HCT116 (cell line): ENCODE results near the gene PDE4D. TPM values are rescaled to one million over a fixed set of nuclear protein-coding genes. Genes with fewer than 3 reads are reported as not detected.

Experiments
- ATAC-seq: fragments of 200-7000 bp; cut with Tn5 transposase; 2 replicates; pipeline ENCODE4 v1.9.1; 2020; ENCODE audit warnings: mild to moderate bottlenecking, moderate library complexity
- BruUV-seq: library from RNA; stranded (reverse); fragments of 400-500 nt; replicated peaks from 2 replicates; lab custom pipeline; 2021; lab: Mats Ljungman, UMichigan
- CTCF ChIA-PET: fragments of 300-600 bp; sonication (Branson Sonifier 250); formaldehyde crosslinking; loops from one replicate; lab custom pipeline; 2021; ENCODE audit warnings: antibody characterized with exemption; lab: Charles Lee
- POLR2A ChIA-PET: fragments of 300-600, 350-600 bp; sonication (Branson Sonifier 250); formaldehyde crosslinking; loops from one replicate; lab custom pipeline; 2021; ENCODE audit warnings: antibody characterized with exemption; lab: Charles Lee
- RAD21 ChIA-PET, 2 experiments: fragments of 300-600 bp; sonication (Branson Sonifier 250); formaldehyde crosslinking; loops; one replicate each; lab custom pipeline; 2023; ENCODE audit warnings: low total read pairs in 2 of 2; ENCODE audit not compliant: uncharacterized antibody in 2 of 2, unreplicated experiment in 2 of 2, low non-redundant PET in 1 of 2; lab: Charles Lee
- DNase-seq: peaks from one replicate; pipeline ENCODE4 v3.0.0-alpha.2; 2010; ENCODE audit warnings: low read depth, low spot score
- H2AFZ ChIP-seq: fragments of 200-600 bp; shearing (Covaris generic), sonication (generic); 2 replicates; pipeline ENCODE4 v1.6.1; 2017; ENCODE audit warnings: low read depth, mixed run types, mixed read lengths, antibody characterized with exemption, low read length; ENCODE audit not compliant: poor library complexity, severe bottlenecking
- H3K27ac ChIP-seq: 2 replicates; pipeline ENCODE4 v1.5.1; 2012; ENCODE audit warnings: low read depth, low read length
- H3K27me3 ChIP-seq: fragments of 200-600 bp; sonication (generic); 2 replicates; pipeline ENCODE4 v1.6.1; 2016; ENCODE audit warnings: mixed run types, low read length, mixed read lengths; ENCODE audit not compliant: insufficient read depth
- H3K36me3 ChIP-seq, 2 experiments: fragments of 200-500 bp in 1 of 2; fragments of 200-600 bp in 1 of 2; sonication (Bioruptor generic) in 1 of 2; sonication (generic) in 1 of 2; 2 replicates each; pipeline versions ENCODE4 v1.5.1 to v1.6.1; 2014 to 2016; ENCODE audit warnings: low read length in 2 of 2, inconsistent platforms in 1 of 2, mixed read lengths in 1 of 2, mixed run types in 1 of 2; ENCODE audit not compliant: insufficient read depth in 2 of 2, control insufficient read depth in 1 of 2
- H3K4me1 ChIP-seq, 2 experiments: fragments of 200-600 bp in 1 of 2; sonication (generic) in 1 of 2; 2 replicates each; pipeline versions ENCODE4 v1.5.1 to v1.6.1; 2012 to 2017; ENCODE audit warnings: low read length in 2 of 2, inconsistent platforms in 1 of 2, mild to moderate bottlenecking in 1 of 2, mixed read lengths in 1 of 2, mixed run types in 1 of 2, moderate library complexity in 1 of 2; ENCODE audit not compliant: insufficient read depth in 2 of 2, control insufficient read depth in 1 of 2
- H3K4me2 ChIP-seq: fragments of 200-600 bp; sonication (generic); 2 replicates; pipeline ENCODE4 v1.6.1; 2017; ENCODE audit warnings: mixed run types, low read length, mixed read lengths
- H3K4me3 ChIP-seq, 2 experiments: fragments of 200-600 bp in 1 of 2; sonication (generic) in 1 of 2; replicated peaks in 1 of 2; 2 replicates each; pipeline ENCODE4 v1.5.1; 2011 to 2016; ENCODE audit warnings: low read length in 2 of 2, control low read depth in 1 of 2, low read depth in 1 of 2, mild to moderate bottlenecking in 1 of 2, mixed read lengths in 1 of 2, mixed run types in 1 of 2
- H3K79me2 ChIP-seq: fragments of 200-600 bp; sonication (generic); 2 replicates; pipeline ENCODE4 v1.6.1; 2017; ENCODE audit warnings: mild to moderate bottlenecking, mixed run types, low read length, moderate library complexity, mixed read lengths; ENCODE audit not compliant: insufficient read depth
- H3K9ac ChIP-seq: fragments of 200-600 bp; sonication (generic); 2 replicates; pipeline ENCODE4 v1.6.1; 2016; ENCODE audit warnings: low read length, mixed read lengths
- H3K9me2 ChIP-seq: fragments of 200-600 bp; sonication (generic), shearing (Covaris generic); 2 replicates; pipeline ENCODE4 v1.6.1; 2017; ENCODE audit warnings: mixed run types, mild to moderate bottlenecking, moderate library complexity; ENCODE audit not compliant: insufficient read depth
- H3K9me3 ChIP-seq, 2 experiments: fragments of 200-500 bp in 1 of 2; fragments of 200-600 bp in 1 of 2; sonication (Bioruptor generic) in 1 of 2; sonication (generic) in 1 of 2; 2 replicates each; pipeline ENCODE4 v1.6.1; 2014 to 2017; ENCODE audit warnings: low read length in 2 of 2, mixed read lengths in 2 of 2, inconsistent platforms in 1 of 2, low read depth in 1 of 2, mild to moderate bottlenecking in 1 of 2, mixed run types in 1 of 2, moderate library complexity in 1 of 2; ENCODE audit not compliant: control insufficient read depth in 1 of 2, insufficient read depth in 1 of 2
- H4K20me1 ChIP-seq: fragments of 200-600 bp; sonication (generic), shearing (Covaris generic); 2 replicates; pipeline ENCODE4 v1.6.1; 2017; ENCODE audit warnings: mixed run types, mild to moderate bottlenecking, moderate library complexity; ENCODE audit not compliant: insufficient read depth
- CBX3 ChIP-seq: IDR thresholded peaks from 2 replicates; pipeline ENCODE4 v1.6.1; 2012; ENCODE audit warnings: low read depth
- ELF1 ChIP-seq: IDR thresholded peaks from 2 replicates; pipeline ENCODE4 v1.6.1; 2012; ENCODE audit warnings: low read depth, borderline replicate concordance
- EZH2 ChIP-seq: fragments of 200-600 bp; sonication (generic); IDR thresholded peaks from 2 replicates; pipeline ENCODE4 v1.6.1; 2017; ENCODE audit warnings: antibody characterized with exemption, mixed run types
- POLR2A ChIP-seq: IDR thresholded peaks from 2 replicates; pipeline ENCODE4 v1.7.0; 2011; ENCODE audit warnings: borderline replicate concordance; ENCODE audit not compliant: insufficient read depth, insufficient read length; ENCODE audit errors: extremely low read depth
- TCF7L2 ChIP-seq: IDR thresholded peaks from 2 replicates; pipeline ENCODE4 v1.7.0; 2011; ENCODE audit warnings: borderline replicate concordance, inconsistent platforms; ENCODE audit not compliant: insufficient read depth, insufficient read length; ENCODE audit errors: extremely low read depth
- YY1 ChIP-seq: IDR thresholded peaks from 2 replicates; pipeline ENCODE4 v1.6.1; 2011; ENCODE audit warnings: low read length, low read depth, moderate library complexity, mild to moderate bottlenecking; ENCODE audit not compliant: insufficient replicate concordance; ENCODE audit errors: extremely low read depth
- ZFX ChIP-seq: fragments of 450-650 bp; IDR thresholded peaks from 2 replicates; pipeline ENCODE4 v1.6.1; 2017
- ZNF274 ChIP-seq: fragments of 200-500 bp; sonication (Bioruptor generic); IDR thresholded peaks from 2 replicates; pipeline ENCODE4 v1.6.1; 2014; ENCODE audit warnings: mild to moderate bottlenecking, low read depth, low read length, inconsistent platforms
- intact Hi-C: fragments of 100-400 bp; cut with micrococcal nuclease; formaldehyde crosslinking; loops from 2 replicates; pipeline ENCODE4 v1.10.0; 2022
- total RNA-seq: library from RNA; stranded (reverse); gene quantifications from one replicate; pipeline ENCODE4 v1.2.1, GENCODE V29; 2021; ENCODE audit not compliant: unreplicated experiment
- TF ChIP-seq, protein P1 (sequence below): IDR thresholded peaks from 2 replicates; pipeline ENCODE4 v1.6.1; 2011; ENCODE audit warnings: mild to moderate bottlenecking, low read length, moderate library complexity; ENCODE audit not compliant: insufficient replicate concordance; ENCODE audit errors: extremely low read depth
- TF ChIP-seq, protein P2 (sequence below), 3 experiments: fragments of 200-600 bp in 1 of 3; sonication (generic) in 1 of 3; IDR thresholded peaks in 2 of 3; conservative IDR thresholded peaks in 1 of 3; 2 replicates each; pipeline ENCODE4 v1.5.1; 2012 to 2017; ENCODE audit warnings: low read depth in 2 of 3, low read length in 2 of 3, antibody characterized with exemption in 1 of 3, borderline replicate concordance in 1 of 3, control low read depth in 1 of 3, mild to moderate bottlenecking in 1 of 3, mixed read lengths in 1 of 3, mixed run types in 1 of 3, moderate library complexity in 1 of 3; ENCODE audit not compliant: insufficient read depth in 1 of 3
- TF ChIP-seq, protein P3 (sequence below): IDR thresholded peaks from 2 replicates; pipeline ENCODE4 v1.6.1; 2012

The PDE4D gene
- total RNA-seq, 1 experiment from 2014 or later = 1.1 TPM

DNA sequence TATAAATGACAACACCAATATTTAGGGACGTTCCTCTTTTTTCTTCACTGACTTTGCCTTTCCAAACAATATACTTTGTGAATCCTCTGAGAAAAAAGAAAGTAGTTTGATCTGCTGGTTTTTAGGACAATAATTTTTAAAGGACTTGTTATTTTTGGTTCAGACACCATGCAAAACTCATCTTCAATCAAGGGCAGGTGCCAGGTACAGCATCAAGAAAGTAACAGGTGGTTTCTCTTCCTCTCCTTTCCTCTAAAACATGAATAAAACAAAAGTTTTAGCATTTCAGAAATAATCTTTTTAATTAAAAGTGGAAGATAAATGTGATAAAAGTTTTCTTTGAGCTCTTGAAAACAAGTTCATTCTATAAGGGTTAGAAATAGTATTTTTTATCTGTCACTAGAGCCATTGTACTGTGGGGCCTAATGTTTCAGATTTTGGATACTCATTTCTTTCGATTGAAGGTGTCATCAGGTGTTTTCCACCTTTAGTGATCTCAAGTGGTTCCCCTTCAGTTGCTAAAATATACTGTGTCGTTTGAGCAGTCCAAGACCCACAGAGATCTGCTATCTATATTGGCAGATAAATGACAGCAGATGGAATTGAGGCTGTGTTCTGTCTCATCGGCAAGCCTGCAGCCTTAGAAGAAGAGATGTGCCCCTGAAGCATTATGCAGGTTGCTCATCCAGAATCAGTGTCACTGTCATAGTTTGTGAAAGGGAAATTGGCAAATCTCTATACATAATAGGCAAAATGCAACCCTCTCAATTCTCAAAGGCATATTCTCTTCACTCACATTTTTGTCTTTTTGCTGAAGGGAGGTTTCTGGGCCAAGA lies 499.7 kb downstream of the PDE4D start:
- Histone ChIP-seq H3K27ac (no peak overlapping the region), H3K27me3 (no peaks in the 10 kb centered on the region; the same call in 1 of the 2 replicates), H2AFZ (no peak overlapping the region), H3K9ac (no peak overlapping the region), H3K9me2 (no peaks in the 10 kb centered on the region), H3K36me3 (no peaks in the 10 kb centered on the region), H3K4me3 (no peak overlapping the region), H4K20me1 (no peaks in the 10 kb centered on the region), H3K4me2 (no peak overlapping the region), H3K79me2 (no peaks in the 10 kb centered on the region), H3K9me3 (no peaks in the 10 kb centered on the region), H3K4me1 (no peaks in the 10 kb centered on the region)
- POLR2A ChIA-PET = no interaction called here
- TF ChIP-seq ZFX = no peak
- TF ChIP-seq TCF7L2 = no peak
- RAD21 ChIA-PET = no interaction called here
- ATAC-seq (no peak), DNase-seq (no peak)
- no TSS peak for BruUV-seq
- intact Hi-C loops = loop anchor here (5.0 kb wide), 1 partner anchor 328 kb away; no protein-coding TSS in a partner anchor
- CTCF ChIA-PET = no interaction called here

DNA sequence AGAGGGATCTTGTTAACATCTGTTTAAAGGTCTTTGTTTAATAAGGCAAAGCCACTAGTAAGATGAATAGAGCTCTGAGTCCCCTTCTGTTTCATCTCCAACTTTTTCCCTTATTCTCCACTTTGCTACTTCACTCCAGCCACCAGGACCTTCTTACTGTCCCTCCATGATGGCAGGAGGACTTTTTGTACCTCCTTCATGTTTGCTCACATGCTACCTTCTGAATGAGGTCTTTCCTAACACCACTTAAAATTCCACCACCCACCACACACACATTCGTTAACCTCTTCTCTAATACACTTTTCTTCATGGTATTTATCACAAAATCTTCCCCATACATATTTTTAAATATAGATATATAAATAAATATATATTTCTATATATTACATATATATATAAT lies 501.9 kb downstream of the PDE4D start:
- RAD21 ChIA-PET = no interaction called here
- peaks cover 5% of the 10 kb centered on the region; the same call in 1 of the 2 replicates for H3K27me3 ChIP-seq
- H3K36me3 ChIP-seq = no peaks in the 10 kb centered on the region
- H3K9me2 ChIP-seq = no peaks in the 10 kb centered on the region
- no peaks in the 10 kb centered on the region for H4K20me1 ChIP-seq
- no peak overlapping the region for H3K27ac ChIP-seq
- CTCF ChIA-PET = interaction anchor here (3.1 kb wide), 1 partner anchor 11 kb away, joined by 9 read pairs; no protein-coding TSS in a partner anchor
- no peaks in the 10 kb centered on the region for H3K79me2 ChIP-seq
- DNase-seq = no peak
- H2AFZ ChIP-seq = no peak overlapping the region
- H3K4me1 ChIP-seq = no peaks in the 10 kb centered on the region
- POLR2A ChIA-PET = no interaction called here
- no TSS peak for BruUV-seq
- H3K4me2 ChIP-seq = no peak overlapping the region
- no peak overlapping the region for H3K4me3 ChIP-seq
- ATAC-seq = no peak
- no peaks in the 10 kb centered on the region for H3K9me3 ChIP-seq
- intact Hi-C loops = loop anchor here (2.0 to 5.0 kb wide), 4 partner anchors 105 to 409 kb away; no protein-coding TSS in a partner anchor
- TF ChIP-seq YY1 = no peak
- no peak for TF ChIP-seq TCF7L2
- no peak for TF ChIP-seq EZH2
- TF ChIP-seq POLR2A = no peak
- TF ChIP-seq ELF1 = no peak
- TF ChIP-seq, protein P1, sequence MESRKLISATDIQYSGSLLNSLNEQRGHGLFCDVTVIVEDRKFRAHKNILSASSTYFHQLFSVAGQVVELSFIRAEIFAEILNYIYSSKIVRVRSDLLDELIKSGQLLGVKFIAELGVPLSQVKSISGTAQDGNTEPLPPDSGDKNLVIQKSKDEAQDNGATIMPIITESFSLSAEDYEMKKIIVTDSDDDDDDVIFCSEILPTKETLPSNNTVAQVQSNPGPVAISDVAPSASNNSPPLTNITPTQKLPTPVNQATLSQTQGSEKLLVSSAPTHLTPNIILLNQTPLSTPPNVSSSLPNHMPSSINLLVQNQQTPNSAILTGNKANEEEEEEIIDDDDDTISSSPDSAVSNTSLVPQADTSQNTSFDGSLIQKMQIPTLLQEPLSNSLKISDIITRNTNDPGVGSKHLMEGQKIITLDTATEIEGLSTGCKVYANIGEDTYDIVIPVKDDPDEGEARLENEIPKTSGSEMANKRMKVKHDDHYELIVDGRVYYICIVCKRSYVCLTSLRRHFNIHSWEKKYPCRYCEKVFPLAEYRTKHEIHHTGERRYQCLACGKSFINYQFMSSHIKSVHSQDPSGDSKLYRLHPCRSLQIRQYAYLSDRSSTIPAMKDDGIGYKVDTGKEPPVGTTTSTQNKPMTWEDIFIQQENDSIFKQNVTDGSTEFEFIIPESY = no peak
- TF ChIP-seq CBX3 = no peak
- TF ChIP-seq ZNF274 = no peak
- TF ChIP-seq, protein P2, sequence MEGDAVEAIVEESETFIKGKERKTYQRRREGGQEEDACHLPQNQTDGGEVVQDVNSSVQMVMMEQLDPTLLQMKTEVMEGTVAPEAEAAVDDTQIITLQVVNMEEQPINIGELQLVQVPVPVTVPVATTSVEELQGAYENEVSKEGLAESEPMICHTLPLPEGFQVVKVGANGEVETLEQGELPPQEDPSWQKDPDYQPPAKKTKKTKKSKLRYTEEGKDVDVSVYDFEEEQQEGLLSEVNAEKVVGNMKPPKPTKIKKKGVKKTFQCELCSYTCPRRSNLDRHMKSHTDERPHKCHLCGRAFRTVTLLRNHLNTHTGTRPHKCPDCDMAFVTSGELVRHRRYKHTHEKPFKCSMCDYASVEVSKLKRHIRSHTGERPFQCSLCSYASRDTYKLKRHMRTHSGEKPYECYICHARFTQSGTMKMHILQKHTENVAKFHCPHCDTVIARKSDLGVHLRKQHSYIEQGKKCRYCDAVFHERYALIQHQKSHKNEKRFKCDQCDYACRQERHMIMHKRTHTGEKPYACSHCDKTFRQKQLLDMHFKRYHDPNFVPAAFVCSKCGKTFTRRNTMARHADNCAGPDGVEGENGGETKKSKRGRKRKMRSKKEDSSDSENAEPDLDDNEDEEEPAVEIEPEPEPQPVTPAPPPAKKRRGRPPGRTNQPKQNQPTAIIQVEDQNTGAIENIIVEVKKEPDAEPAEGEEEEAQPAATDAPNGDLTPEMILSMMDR (IDR thresholded peaks at IDR 0.05 in 2 of 3, conservative IDR thresholded peaks at IDR 0.05 in 1 of 3; ENCODE audit: borderline replicate concordance in 1 of 3, insufficient read depth in 1 of 3, low read depth in 2 of 3, low read length in 2 of 3) = no peak
- TF ChIP-seq, protein P3, sequence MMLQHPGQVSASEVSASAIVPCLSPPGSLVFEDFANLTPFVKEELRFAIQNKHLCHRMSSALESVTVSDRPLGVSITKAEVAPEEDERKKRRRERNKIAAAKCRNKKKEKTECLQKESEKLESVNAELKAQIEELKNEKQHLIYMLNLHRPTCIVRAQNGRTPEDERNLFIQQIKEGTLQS = no peak
- TF ChIP-seq, all 23 proteins: peak for 0
- no peak overlapping the region for H3K9ac ChIP-seq
